HG02610 (cell line): Measurements from ENCODE around the gene ATP13A1.
A peak's percentile ranks its signal among the peaks of the same experiment; 100 is the strongest.
"Not testable (repeated sequence)": the region's sequence is repeated elsewhere in the genome, so short reads cannot be mapped to it uniquely, and the experiment has no call there.

Experiments used
- ATAC-seq: cut with Tn5 transposase; IDR thresholded peaks from one replicate; pipeline ENCODE4 v1.9.1; 2021; ENCODE audit warnings: mild to moderate bottlenecking, moderate library complexity; ENCODE audit not compliant: unreplicated experiment

Gene ATP13A1

DNA sequence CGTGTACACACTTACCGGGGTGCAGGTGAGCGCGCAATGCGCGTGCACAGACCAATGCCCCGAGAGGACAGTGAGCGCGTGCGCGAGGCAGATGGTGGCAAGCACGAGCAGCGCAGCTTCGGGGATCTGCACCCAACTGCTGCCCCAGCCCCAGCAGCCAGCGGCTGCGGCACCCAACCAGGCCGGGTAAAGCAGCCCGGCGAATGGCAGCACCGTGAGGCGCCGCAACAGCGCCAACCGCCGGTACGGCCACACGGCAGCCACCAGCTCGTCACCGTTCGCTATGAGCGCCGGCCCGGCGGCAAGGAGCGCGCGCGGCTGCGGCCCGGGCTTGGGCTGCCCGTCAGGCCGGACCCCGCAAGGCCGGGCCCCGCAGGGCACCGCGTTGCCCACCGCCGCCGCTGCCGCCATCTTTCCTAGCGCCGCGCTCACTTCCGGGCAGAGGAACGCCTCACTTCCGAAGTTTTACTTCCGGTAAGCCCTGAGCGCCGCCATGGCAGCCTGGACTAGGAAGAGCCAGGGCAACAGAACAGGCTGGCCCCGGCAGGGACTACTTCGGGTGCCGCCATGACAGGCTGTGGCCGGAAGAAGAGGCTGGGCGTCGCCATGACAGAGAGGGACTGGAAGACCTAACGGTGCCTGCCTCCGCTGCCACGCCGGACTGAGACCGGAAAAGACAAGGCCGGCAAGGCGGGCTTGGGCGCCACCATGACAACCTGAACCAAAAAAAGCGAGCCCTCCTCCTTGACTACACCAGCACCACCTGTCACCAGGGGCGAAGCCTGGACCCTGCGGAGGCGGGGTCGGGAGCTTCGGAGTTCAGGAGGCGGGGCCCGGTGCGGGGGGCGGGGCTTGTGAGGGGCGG lies at the start of gene ATP13A1:
Gene ATP13A1, minus strand, starts transcription at position 421 of the 865 bp plus-strand sequence. Its CDS starts 10 bp downstream, at position 411.
- peak; percentile 81 for ATAC-seq

DNA sequence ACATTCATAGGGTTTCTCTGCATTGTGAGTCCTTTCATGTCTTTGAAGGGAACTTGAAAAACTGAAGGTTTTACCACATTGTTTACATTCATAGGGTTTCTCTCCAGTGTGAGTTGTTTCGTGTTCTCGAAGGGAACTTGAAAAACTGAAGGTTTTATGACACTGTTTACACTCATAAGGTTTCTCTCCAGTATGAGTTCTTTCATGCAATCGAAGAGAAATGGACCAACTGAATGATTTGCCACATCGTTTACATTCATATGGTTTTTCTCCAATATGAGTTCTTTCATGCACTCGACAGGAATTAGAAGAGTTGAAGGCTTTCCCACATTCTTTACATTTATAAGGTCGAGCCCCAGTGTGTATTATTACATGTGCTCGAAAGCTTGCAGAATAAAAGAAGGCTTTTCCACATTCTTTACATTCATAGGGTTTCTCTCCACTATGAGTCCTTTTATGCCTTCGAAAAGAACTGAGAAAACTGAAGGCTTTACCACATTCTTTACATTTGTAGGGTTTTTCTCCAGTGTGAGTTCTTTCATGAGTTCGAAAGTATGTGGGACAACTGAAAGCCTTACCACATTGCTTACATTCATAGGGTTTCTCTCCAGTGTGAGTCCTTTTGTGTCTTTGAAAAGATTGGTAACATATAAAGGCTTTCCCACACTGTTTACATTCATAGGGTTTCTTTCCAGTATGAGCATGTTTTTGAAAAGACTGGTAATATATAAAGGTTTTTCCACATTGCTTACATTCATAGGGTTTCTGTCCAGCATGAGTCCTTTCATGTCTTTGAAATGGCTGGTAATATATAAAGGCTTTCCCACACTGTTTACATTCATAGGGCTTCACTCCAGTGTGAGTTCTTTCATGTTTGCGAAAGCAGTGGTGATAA lies 48.7 kb upstream of the ATP13A1 start:
- no peak for ATAC-seq

DNA sequence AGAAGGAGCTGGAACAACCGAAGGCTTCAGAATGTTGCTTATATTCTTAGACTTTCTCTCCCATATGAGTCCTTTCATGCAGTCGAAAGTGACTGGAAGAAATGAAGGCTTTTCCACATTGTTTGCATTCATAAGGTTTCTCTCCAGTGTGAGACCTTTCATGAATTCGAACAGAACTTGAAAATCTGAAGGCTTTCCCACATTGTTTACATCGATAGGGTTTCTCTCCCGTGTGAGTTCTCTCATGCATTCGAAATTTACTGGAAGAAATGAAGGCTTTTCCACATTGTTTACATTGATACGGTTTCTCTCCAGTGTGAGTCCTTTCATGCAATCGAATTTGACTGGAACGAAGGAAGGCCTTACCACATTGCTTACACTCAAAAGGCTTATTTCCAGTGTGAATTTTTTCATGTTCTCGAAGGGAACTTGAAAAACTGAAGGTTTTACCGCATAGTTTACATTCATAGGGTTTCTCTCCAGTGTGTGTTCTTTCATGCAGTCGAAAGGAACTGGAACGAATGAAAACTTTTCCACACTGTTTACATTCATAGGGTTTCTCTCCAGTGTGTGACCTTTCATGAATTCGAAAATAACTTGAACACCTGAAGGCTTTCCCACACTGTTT lies 47.9 kb upstream of the ATP13A1 start:
- no peak for ATAC-seq

DNA sequence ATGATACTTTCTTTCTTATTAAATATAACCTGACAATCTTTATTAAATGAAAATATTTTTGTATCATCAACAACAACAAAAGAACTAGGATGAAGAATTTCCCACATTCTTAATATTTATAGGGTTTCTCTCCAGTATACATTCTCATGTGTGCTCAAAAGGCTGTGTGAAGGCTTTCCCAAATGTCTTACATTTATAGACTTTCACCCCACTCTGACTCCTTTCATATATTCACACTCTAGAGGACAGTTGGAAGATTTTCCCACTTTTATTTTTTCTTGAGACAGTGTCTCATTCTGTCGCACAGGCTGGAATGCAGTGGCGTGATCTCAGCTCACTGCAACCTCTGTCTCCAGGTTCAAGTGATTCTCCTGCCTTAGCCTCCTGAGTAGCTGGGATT lies 47.0 kb upstream of the ATP13A1 start:
- ATAC-seq, result no peak

DNA sequence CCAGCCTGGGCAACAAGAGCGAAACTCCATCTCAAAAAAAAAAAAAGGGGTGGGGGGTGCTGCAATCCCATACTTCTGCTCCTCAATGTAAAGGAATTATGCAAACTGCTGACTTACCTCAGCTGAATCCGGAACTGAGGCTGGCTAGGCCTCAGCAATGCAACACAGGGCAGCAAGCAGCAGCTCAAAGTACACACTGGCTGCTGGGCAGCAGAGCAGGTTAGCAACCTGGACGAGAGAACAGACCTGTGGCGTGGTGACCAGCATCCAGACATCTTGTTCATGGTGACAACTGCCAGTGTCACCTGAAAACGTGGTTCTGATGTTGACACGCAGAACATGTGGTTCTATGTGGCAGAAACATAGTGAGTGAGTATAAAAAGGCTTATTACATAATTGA lies 41.4 kb upstream of the ATP13A1 start:
- ATAC-seq, result no peak

DNA sequence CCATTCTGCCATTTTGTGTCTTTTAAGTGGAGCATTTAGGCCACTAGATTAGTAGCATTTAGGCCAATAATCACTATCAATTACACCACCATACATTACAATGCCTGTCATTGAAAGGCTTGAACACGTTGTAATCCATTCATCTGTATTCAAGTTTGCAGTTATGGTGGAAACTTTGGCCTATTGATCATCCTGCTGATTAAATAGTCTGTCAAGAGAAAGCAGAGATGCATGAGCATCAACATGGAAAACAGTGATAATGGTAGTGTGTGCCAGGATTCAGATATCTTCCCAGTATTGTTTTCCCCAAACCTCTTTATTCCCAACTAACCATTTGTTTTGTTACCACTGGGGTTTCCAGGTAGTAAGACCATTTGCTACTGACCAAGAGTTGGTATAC lies 37.0 kb upstream of the ATP13A1 start:
- not testable (repeated sequence) for ATAC-seq

DNA sequence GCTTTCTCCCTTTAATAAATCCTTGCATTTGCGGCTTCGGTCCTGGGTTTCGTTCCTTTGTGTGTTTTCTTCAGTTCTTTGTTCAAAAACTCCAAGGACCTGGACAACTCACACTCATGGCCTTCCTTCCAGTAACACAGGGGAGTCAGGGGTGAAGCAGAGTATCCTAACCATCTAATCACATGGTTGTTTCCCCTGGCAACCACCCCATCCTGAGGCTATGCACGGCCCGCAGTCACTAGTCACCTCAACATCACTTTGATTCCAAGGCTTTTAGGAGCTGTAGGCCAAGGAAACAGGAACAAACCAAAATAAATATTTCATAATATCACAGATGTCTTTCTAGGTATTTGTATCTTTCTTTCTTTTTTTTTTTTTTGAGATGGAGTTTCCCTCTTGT lies 34.1 kb upstream of the ATP13A1 start:
- no peak for ATAC-seq

DNA sequence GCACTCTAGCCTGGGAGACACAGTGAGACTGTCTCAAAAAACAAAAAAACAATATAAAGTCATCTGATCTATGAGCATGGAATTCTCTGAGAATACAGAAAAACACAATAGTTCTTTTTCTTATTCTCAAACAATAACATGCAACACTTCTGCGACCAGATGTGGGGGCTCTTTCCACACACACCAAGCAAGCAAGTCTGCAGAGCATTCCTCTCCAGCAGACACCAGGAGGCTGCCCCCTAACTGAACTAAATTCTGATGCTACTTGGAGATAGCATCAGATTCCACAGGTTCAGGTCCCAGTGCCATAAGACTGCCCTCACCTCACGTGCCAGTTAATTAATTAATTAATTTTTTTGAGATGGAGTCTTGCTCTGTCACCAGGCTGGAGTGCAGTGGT lies 32.9 kb upstream of the ATP13A1 start:
- ATAC-seq, result no peak

DNA sequence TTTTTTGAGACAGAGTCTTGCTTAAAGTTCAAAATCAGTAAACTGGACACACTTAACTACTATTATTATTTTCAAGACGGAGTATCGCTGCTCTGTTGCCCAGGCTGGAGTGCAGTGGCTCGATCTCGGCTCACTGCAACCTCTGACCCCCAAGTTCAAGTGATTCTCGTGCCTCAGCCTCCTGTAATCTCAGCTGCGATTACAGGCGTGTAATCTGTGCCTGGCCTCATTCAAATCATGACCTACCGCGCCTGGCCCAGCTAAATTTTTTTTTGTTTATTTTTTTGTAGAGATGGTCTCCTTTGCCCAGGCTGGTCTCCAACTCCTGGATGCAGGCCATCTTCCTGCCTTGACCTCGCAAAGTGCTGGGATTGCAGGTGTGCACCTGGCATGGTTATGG lies 28.2 kb upstream of the ATP13A1 start:
- no peak for ATAC-seq

DNA sequence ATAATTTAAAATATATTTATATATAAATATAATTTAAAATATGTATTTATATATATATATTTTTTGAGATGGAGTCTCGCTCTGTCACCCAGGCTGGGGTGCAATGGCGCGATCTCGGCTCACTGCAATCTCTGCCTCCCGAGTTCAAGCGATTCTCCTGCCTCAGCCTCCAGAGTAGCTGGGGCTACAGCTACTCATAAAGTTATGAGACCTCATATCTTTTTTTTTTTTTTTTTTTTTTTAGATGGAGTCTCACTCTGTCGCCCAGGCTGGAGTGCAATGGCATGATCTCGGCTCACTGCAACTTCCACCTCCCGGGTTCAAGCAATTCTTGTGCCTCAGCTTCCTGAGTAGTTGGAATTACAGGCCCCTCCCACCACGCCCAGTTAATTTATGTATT lies 25.5 kb upstream of the ATP13A1 start:
- ATAC-seq, result not testable (repeated sequence)

DNA sequence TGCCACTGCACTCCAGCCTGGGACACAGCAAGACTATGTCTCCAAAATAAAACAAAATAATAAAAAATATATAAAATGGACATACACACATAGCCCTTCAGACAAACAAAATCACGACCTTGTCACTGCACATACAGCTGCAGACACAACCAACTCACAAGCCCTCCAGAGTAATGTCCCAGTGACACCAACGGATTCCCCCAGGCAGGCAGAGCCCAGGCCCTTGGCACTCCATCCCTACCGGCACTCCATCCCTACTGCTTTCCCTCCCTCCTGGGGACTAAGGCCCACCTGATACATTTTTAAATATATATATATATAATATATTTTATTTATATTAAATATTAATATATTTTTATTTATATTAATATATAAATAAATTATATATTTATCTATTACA lies 23.6 kb upstream of the ATP13A1 start:
- no peak for ATAC-seq

DNA sequence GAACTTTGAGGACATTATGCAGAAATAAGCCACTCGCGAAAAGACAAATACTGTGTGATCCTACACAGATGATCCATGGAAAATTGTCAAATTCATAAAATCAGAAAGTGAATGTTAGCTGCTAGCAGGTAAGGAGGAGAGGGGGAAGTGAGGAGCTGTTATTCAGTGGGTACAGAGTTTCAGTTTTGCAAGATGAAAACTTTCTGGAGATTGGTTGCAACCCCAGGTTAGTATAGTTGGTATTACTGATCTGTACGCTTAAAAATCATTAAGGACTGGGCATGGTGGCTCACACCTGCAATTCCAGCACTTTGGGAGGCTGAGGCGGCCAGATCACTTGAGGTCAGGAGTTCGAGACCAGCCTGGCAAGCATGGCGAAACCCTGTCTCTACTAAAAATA lies 23.1 kb upstream of the ATP13A1 start:
- no peak for ATAC-seq

DNA sequence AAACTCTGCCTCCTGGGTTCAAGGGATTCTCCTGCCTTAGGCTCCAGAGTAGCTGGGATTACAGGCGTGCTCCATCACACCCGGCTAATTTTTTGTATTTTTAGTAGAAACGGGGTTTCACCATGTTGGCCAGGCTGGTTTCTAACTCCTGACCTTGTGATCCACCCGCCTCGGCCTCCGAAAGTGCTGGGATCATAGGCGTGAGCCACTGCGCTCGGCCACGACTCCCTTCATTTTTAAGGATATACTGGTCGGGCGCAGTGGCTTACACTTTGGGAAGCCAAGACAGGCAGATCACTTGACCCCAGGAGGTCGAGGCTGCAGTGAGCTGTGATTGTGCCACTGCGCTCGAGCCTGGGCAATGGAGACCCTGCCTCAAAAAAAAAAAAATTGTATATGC lies 22.6 kb upstream of the ATP13A1 start:
- not testable (repeated sequence) for ATAC-seq

DNA sequence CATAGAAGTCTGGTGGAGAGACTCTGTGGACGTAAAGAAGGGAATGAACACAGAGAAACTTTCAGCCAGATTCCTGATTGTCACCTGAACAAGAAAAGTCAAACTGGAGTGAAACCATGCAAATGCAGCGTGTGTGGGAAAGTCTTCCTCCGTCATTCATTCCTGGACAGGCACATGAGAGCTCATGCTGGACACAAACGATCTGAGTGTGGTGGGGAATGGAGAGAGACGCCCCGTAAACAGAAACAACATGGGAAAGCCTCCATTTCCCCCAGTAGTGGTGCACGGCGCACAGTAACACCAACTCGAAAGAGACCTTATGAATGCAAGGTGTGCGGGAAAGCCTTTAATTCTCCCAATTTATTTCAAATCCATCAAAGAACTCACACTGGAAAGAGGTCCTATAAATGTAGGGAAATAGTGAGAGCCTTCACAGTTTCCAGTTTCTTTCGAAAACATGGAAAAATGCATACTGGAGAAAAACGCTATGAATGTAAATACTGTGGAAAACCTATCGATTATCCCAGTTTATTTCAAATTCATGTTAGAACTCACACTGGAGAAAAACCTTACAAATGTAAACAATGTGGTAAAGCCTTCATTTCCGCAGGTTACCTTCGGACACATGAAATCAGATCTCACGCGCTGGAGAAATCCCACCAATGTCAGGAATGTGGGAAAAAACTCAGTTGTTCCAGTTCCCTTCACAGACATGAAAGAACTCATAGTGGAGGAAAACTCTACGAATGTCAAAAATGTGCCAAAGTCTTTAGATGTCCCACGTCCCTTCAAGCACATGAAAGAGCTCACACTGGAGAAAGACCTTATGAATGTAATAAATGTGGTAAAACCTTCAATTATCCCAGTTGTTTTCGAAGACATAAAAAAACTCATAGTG lies 15.9 kb upstream of the ATP13A1 start:
- ATAC-seq, result no peak

DNA sequence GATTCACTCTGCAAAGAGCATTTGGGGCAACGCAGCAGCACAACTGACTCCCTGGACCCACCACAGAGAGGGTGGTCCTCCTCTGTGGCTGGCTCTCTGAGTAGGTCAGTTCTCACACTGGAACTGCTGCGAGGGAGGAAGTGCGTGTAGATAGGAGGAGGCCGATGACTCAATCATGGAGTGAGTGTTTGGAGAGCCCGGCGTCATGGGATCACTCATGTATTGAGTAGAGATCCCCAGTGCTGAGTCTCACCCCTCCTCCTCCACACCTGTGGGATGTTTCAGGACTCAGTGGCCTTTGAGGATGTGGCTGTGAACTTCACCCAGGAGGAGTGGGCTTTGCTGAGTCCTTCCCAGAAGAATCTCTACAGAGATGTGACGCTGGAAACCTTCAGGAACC lies 14.1 kb upstream of the ATP13A1 start:
- no peak for ATAC-seq

DNA sequence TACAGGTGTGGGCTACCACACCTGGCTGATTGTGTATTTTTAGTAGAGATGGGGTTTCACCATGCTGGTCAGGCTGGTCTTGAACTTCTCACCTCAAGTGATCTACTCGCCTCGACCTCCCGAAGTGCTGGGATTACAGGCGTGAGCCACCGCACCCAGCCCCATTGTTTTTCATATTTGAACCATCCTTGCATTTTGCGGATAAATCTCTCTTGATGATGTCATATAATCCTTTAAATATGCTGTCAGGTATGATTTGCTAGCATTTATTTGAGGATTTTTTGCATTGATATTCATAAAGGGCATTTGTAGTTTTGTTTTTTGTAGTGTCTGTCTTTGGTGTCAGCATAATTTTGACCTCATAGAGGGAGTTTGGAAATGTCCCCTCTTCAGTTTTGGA lies 10.8 kb upstream of the ATP13A1 start:
- no peak for ATAC-seq

DNA sequence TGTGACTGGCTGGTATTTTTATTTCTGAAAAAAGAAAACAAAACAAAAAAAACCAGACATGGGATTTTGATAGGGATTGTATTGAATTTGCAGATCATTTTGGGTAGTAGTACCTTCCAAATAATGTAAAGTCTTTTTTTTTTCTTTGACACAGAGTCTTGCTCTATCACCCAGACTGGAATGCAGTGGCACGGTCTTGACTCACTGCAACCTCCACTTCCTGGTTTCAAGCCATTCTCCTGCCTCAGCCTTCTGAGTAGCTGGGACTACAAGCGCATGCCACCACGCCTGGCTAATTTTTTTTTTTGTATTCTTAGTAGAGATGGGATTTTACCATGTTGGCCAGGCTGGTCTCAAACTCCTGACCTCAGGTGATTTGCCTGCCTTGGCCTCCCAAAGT lies 9.3 kb upstream of the ATP13A1 start:
- ATAC-seq, result no peak

DNA sequence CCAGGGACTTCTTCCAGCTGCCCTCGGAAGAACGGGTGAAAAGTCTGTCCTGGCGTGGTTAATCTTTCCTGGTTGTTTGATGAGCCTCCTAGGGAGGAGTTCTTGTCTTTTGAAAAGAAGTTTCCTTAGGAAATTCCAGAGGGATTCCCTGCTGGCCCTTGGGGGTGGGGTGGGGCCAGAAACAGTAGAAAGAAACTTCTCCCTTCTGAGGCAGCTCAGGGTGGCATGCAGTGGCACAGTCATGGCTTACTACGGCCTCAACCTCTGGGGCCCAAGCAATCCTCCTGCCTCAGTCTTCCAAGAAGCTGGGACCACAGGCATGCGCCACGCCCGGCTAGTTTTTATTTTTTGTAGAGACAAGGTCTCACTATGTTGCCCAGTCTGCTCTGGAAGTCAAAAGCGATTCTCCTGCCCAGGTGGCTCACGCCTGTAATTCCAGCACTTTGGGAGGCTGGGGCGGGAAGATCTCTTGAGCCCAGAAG lies 6.6 kb upstream of the ATP13A1 start:
- ATAC-seq, result no peak

DNA sequence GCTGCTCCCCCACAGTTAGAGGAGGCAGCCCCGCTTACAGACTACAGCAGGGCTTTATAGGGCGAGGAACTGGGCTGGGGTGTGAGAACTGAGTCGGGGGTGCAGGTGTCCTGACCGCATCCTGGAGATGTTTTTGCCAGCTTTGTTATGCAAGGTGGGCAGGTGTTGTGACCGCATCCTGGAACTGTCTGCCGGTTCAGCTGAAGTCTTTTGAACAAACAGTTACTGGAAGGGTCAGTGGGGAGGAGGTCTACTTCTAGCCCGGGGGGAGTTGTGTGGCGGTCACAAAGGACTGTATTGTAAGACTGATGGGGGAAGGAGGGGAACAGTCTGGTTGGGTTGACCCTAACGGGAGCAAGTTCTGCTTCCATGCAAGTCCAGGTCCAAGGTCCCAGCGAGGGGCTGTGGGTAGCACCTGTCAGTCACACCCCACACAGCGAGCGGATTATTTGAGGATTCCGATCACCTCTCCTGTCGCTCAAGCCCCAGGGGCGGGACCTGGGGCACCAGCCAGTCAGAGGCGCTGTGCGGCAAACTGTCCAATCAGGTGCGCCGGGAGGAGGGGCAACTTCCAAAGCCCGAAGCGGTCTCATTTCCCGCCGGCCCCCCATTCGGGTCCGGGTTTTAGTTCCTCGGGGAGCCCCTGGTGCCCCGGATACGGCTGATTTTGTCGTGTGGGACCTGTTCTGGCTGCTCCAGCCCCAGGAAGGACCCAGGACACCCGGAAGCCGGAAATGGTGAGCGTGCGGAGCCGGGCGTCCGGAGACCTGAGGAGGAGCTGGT lies 4.9 kb upstream of the ATP13A1 start, which contains the start of gene ZNF101:
Gene ZNF101, plus strand, starts transcription at position 610 of the 783 bp plus-strand sequence. Its CDS starts 125 bp downstream, at position 735.
- peak; percentile 74 for ATAC-seq
